Loucy (cell line): ENCODE results near the gene DMGDH.

ENCODE experiments used
- H2AFZ ChIP-seq: fragments of 200-600 bp; sonication (generic); 2 replicates; pipeline ENCODE4 v1.6.0; 2016; ENCODE audit warnings: antibody characterized with exemption, mild to moderate bottlenecking, low read length, moderate library complexity
- H3F3A ChIP-seq: fragments of 200-600 bp; 2 replicates; pipeline ENCODE4 v1.6.0; 2016; ENCODE audit warnings: antibody characterized with exemption, low read depth, mild to moderate bottlenecking
- H3K27me3 ChIP-seq: fragments of 200-600 bp; sonication (generic); 2 replicates; pipeline ENCODE4 v1.6.1; 2014; ENCODE audit warnings: low read length, mild to moderate bottlenecking; ENCODE audit not compliant: insufficient read depth, poor library complexity, severe bottlenecking
- H3K36me3 ChIP-seq: fragments of 200-600 bp; sonication (generic); 2 replicates; pipeline ENCODE4 v1.6.1; 2016; ENCODE audit warnings: low read length; ENCODE audit not compliant: insufficient read depth
- H3K4me1 ChIP-seq: fragments of 200-600 bp; sonication (generic); 2 replicates; pipeline ENCODE4 v1.5.1; 2014; ENCODE audit warnings: low read length, mild to moderate bottlenecking; ENCODE audit not compliant: insufficient read depth, poor library complexity, severe bottlenecking
- H3K4me2 ChIP-seq: fragments of 200-600 bp; sonication (generic); 2 replicates; pipeline ENCODE4 v1.6.0; 2014; ENCODE audit warnings: antibody characterized with exemption, low read length, low read depth, mild to moderate bottlenecking; ENCODE audit not compliant: poor library complexity, severe bottlenecking
- H3K4me3 ChIP-seq: fragments of 200-600 bp; sonication (generic); 2 replicates; pipeline ENCODE4 v1.5.1; 2014; ENCODE audit warnings: low read length, mild to moderate bottlenecking, mixed read lengths; ENCODE audit not compliant: poor library complexity, severe bottlenecking
- H3K79me2 ChIP-seq: fragments of 200-600 bp; sonication (generic); 2 replicates; pipeline ENCODE4 v1.6.1; 2014; ENCODE audit warnings: low read length; ENCODE audit not compliant: insufficient read depth
- H3K9ac ChIP-seq: fragments of 200-600 bp; sonication (generic); 2 replicates; pipeline ENCODE4 v1.6.0; 2014; ENCODE audit warnings: mild to moderate bottlenecking, low read depth, low read length, moderate library complexity; ENCODE audit not compliant: poor library complexity, severe bottlenecking
- H3K9me2 ChIP-seq: fragments of 200-600 bp; sonication (generic); replicated peaks from 2 replicates; pipeline ENCODE4 v1.6.1; 2016; ENCODE audit warnings: low read depth, low read length, mixed read lengths
- H3K9me3 ChIP-seq: fragments of 200-600 bp; sonication (generic); 2 replicates; pipeline ENCODE4 v1.6.1; 2014; ENCODE audit warnings: mild to moderate bottlenecking, antibody characterized with exemption, low read length, low read depth; ENCODE audit not compliant: insufficient read depth
- H4K20me1 ChIP-seq: fragments of 200-600 bp; sonication (generic); 2 replicates; pipeline ENCODE4 v1.6.0; 2014; ENCODE audit warnings: antibody characterized with exemption, low read length, mild to moderate bottlenecking; ENCODE audit not compliant: insufficient read depth, poor library complexity, severe bottlenecking
- EZH2phosphoT487 ChIP-seq: fragments of 200-600 bp; IDR thresholded peaks from 2 replicates; pipeline ENCODE4 v1.6.1; 2018; ENCODE audit warnings: antibody characterized with exemption, mild to moderate bottlenecking, moderate library complexity, borderline replicate concordance
- TF ChIP-seq, protein P1 (sequence below): fragments of 200-600 bp; sonication (generic); conservative IDR thresholded peaks from 2 replicates; pipeline ENCODE4 v1.5.1; 2014; ENCODE audit warnings: mild to moderate bottlenecking, antibody characterized with exemption, low read length

The DMGDH gene

GRCh38 chr5:79056847-79057246 is 12.6 kb downstream of the DMGDH start:
- Histone ChIP-seq H3K9me2 (no peaks in the 10 kb centered on the region), H3K36me3 (no peaks in the 10 kb centered on the region), H3K27me3 (no peaks in the 10 kb centered on the region), H3K4me1 (no peaks in the 10 kb centered on the region), H4K20me1 (no peaks in the 10 kb centered on the region), H3K4me2 (no peak overlapping the region), H3K79me2 (no peaks in the 10 kb centered on the region), H3K4me3 (no peak overlapping the region), H3F3A (no peaks in the 10 kb centered on the region), H3K9me3 (no peaks in the 10 kb centered on the region), H2AFZ (no peak overlapping the region), H3K9ac (no peak overlapping the region)
- TF ChIP-seq, protein P1, sequence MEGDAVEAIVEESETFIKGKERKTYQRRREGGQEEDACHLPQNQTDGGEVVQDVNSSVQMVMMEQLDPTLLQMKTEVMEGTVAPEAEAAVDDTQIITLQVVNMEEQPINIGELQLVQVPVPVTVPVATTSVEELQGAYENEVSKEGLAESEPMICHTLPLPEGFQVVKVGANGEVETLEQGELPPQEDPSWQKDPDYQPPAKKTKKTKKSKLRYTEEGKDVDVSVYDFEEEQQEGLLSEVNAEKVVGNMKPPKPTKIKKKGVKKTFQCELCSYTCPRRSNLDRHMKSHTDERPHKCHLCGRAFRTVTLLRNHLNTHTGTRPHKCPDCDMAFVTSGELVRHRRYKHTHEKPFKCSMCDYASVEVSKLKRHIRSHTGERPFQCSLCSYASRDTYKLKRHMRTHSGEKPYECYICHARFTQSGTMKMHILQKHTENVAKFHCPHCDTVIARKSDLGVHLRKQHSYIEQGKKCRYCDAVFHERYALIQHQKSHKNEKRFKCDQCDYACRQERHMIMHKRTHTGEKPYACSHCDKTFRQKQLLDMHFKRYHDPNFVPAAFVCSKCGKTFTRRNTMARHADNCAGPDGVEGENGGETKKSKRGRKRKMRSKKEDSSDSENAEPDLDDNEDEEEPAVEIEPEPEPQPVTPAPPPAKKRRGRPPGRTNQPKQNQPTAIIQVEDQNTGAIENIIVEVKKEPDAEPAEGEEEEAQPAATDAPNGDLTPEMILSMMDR: no peak
- TF ChIP-seq EZH2phosphoT487: no peak

- H3K4me1 ChIP-seq: no peaks in the 10 kb centered on the region
- H3K4me3 ChIP-seq: no peak overlapping the region
- H4K20me1 ChIP-seq: no peaks in the 10 kb centered on the region
- H3F3A ChIP-seq: no peaks in the 10 kb centered on the region
- no peaks in the 10 kb centered on the region for H3K36me3 ChIP-seq
- H2AFZ ChIP-seq: no peak overlapping the region
- no peaks in the 10 kb centered on the region for H3K9me2 ChIP-seq
- H3K4me2 ChIP-seq: no peak overlapping the region
- no peaks in the 10 kb centered on the region for H3K79me2 ChIP-seq
- TF ChIP-seq EZH2phosphoT487: no peak
- TF ChIP-seq, protein P1: no peak
- H3K27me3 ChIP-seq: no peaks in the 10 kb centered on the region
- no peaks in the 10 kb centered on the region for H3K9me3 ChIP-seq
- no peak overlapping the region for H3K9ac ChIP-seq
These were observed 14.5 kb downstream of the DMGDH start for GRCh38 chr5:79055017-79055416.

DNA sequence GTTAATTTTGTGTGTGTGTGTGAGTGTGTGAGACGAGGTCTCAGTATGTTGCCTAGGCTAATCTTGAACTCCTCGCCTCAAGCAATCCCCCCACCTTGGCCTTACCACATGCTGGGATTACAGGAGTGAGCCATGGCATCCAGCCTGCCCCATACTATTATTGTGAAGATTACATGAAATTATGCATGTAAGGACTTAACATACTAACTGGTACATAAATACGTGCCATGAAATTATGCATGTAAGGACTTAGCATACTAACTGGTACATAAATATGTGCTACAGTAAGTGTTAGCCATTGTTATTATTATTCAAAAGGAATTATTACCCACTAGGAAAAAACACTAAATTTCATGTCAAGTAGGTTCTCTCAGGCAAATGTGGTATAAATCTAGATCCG is 16.2 kb downstream of the DMGDH start:
- Histone ChIP-seq H3K27me3 (no peaks in the 10 kb centered on the region), H3K4me1 (no peaks in the 10 kb centered on the region), H3K9ac (no peak overlapping the region), H3K9me2 (no peaks in the 10 kb centered on the region), H2AFZ (no peak overlapping the region), H3K79me2 (no peaks in the 10 kb centered on the region), H3K4me3 (no peak overlapping the region), H4K20me1 (no peaks in the 10 kb centered on the region), H3K36me3 (no peaks in the 10 kb centered on the region), H3K9me3 (no peaks in the 10 kb centered on the region), H3K4me2 (no peak overlapping the region), H3F3A (no peaks in the 10 kb centered on the region)
- TF ChIP-seq, protein P1: no peak
- TF ChIP-seq EZH2phosphoT487: no peak
